Heart left ventricle (tissue), 16 donors: ENCODE results near the gene KRI1. TPM values are rescaled to one million over a fixed set of nuclear protein-coding genes. Genes with fewer than 3 reads are reported as not detected.

Experiments
- ATAC-seq, 4 donors: fragments of 200-7000 bp; cut with Tn5 transposase; one replicate each; pipeline ENCODE4 v1.9.1; 2020 to 2022; ENCODE audit warnings: moderate library complexity in 4 of 4, mild to moderate bottlenecking in 3 of 4, moderate number of reproducible peaks in 1 of 4
- DNase-seq, 5 donors: peaks; one replicate each; pipeline ENCODE4 v3.0.0-alpha.2; 2020
- H3K27ac ChIP-seq, 12 donors: fragments of 200-600 bp; sonication (generic) in 4 of 12; one replicate each; pipeline versions ENCODE4 v1.5.0 to v1.8.0; 2016 to 2022; ENCODE audit warnings: mild to moderate bottlenecking in 2 of 12
- H3K27me3 ChIP-seq, 9 donors: fragments of 200-600 bp; sonication (generic) in 2 of 9; one replicate each; pipeline versions ENCODE4 v1.5.1 to v1.8.0; 2016 to 2022; ENCODE audit warnings: mild to moderate bottlenecking in 3 of 9
- H3K36me3 ChIP-seq, 9 donors: fragments of 200-600 bp; sonication (generic) in 2 of 9; one replicate each; pipeline versions ENCODE4 v1.5.0 to v1.8.0; 2018 to 2022; ENCODE audit warnings: mild to moderate bottlenecking in 2 of 9
- H3K4me1 ChIP-seq, 12 donors: fragments of 200-600 bp; sonication (generic) in 4 of 12; one replicate each; pipeline versions ENCODE4 v1.5.0 to v1.8.0; 2016 to 2022; ENCODE audit warnings: mild to moderate bottlenecking in 3 of 12
- H3K4me3 ChIP-seq, 12 donors: fragments of 200-600 bp; sonication (generic) in 4 of 12; one replicate each; pipeline versions ENCODE4 v1.5.0 to v1.8.0; 2017 to 2022; ENCODE audit warnings: mild to moderate bottlenecking in 9 of 12, moderate library complexity in 4 of 12
- H3K9me3 ChIP-seq, 12 donors: fragments of 200-600 bp; sonication (generic) in 4 of 12; one replicate each; pipeline versions ENCODE4 v1.5.0 to v1.8.0; 2016 to 2022; ENCODE audit warnings: mild to moderate bottlenecking in 1 of 12
- CTCF ChIP-seq, 12 donors: fragments of 200-600 bp; sonication (generic) in 4 of 12; IDR thresholded peaks; one replicate each; pipeline versions ENCODE4 v1.5.0 to v1.8.0; 2018 to 2022; ENCODE audit warnings: antibody characterized with exemption in 12 of 12, mild to moderate bottlenecking in 5 of 12
- POLR2A ChIP-seq, 2 donors: fragments of 450-650 bp; IDR thresholded peaks; one replicate each; pipeline ENCODE4 v1.6.1; 2017; ENCODE audit warnings: antibody characterized with exemption in 2 of 2, mild to moderate bottlenecking in 2 of 2, moderate library complexity in 2 of 2
- WGBS, 4 donors: extraction: QIAGEN DNeasy Blood & Tissue Kit in 2 of 4; methylation state at CpG; one replicate each; pipeline versions ENCODE4 v1.1.5 to v1.1.7; 2013 to 2018; 5-methylcytosine and 5-hydroxymethylcytosine counted together
- intact Hi-C, 10 donors: fragments of 100-400 bp; cut with DNase I; formaldehyde crosslinking; loops; one replicate each; pipeline versions ENCODE4 v1.11.1 to v1.14.2; 2022
- long read RNA-seq, 3 donors: library from polyadenylated mRNA; unstranded; transcript quantifications; one replicate each; pipeline ENCODE4 v2.0.0, GENCODE V29; 2020 to 2021
- polyA plus RNA-seq, 2 donors: library from polyadenylated mRNA; stranded (reverse); fragments of 200-250 nt; gene quantifications; one replicate each; pipeline ENCODE4 v1.2.3, GENCODE V29; 2013
- total RNA-seq, 9 donors: library from RNA; depleted of rRNA in 2 of 9; stranded (reverse); fragments of >200 nt in 2 of 9; fragmentation: NEBNext Ultra II Directional in 3 of 9; extraction: Animal tissue kit (Norgen Biotek cat#: 25700) in 3 of 9; gene quantifications; one replicate each; pipeline versions ENCODE4 v1.1.0 to v1.2.4, GENCODE V29; 2016 to 2023
- donor health status: ischemic (EF 13 %, LVEDD 7.1; RV severe dilation, severe dysfunction).
- donor health status: healthy with polysubstance abuse.
- donor health status: DM: no; HTN: yes; CAD: no.
- donor health status: DM: no; HTN: no; CAD: no.
- donor health status: ischemic (EF 25% LVEDD 6.9; RV normal size, moderate dysfunction).
- donor health status: ischemic (EF 25% LVEDD 5.7; RV mildly dilated, moderate dysfunction).
- donor health status: healthy.
- donor health status: DM: yes; HTN: yes; CAD: no.
- donor health status: ischemic (EF 35%, LVEDD 5.7; RV mildly dilated, moderate dysfunction).
- donor health status: nonischemic (EF 11% LVEDD 7.7; RV severe dilation, severe dysfunction).
- donor health status: DM: yes; HTN: yes; CAD: no.
- donor health status: PGD.
- donor health status: ischemic (EF 29% LVEDD 5.4; RV normal size, mild dysfunction).
- donor health status: nonischemic (EF 23%, LVEDD 6.1; RV moderate dilation, normal function).

Gene KRI1
- 10 to 100 TPM in 6 of 9 donors, 1 to 10 TPM in 3; 6.7 to 13.0 (median 10.4) TPM for total RNA-seq
- 10 to 100 TPM in 1 of 2 donors, 1 to 10 TPM in 1; 9.8 to 15.0 TPM for polyA plus RNA-seq
- long read RNA-seq, donor 1, transcript KRI1-201 (19 exons, 3,023 nt), result major isoform, 12 of 26 reads
- long read RNA-seq, donor 1, partial matches to known transcripts, result 8 of 26 reads
- long read RNA-seq, donor 1, other reads (novel, unspliced or antisense), result 3 of 26 reads
- long read RNA-seq, donor 2, transcript KRI1-201 (19 exons, 3,023 nt), result major isoform, 22 of 35 reads
- long read RNA-seq, donor 2, partial matches to known transcripts, result 5 of 35 reads
- long read RNA-seq, donor 2, other reads (novel, unspliced or antisense), result 4 of 35 reads
- long read RNA-seq, donor 3, transcript KRI1-201 (19 exons, 3,023 nt), result major isoform, 8 of 17 reads
- long read RNA-seq, donor 3, partial matches to known transcripts, result 8 of 17 reads
- long read RNA-seq, donor 3, other reads (novel, unspliced or antisense), result 1 of 17 reads

GRCh38 chr19:10565567-10566407 lies at the start of gene KRI1:
KRI1 (minus strand) TSS chr19:10566010; CDS start chr19:10565999, 11 bp downstream.
- Histone ChIP-seq H3K4me1 (peaks cover 8 to 46% (median 33%) of the 10 kb centered on the region in 12 donors), H3K36me3 (peaks cover 0 to 22% (median 11%) of the 10 kb centered on the region in 9 donors), H3K9me3 (no peaks in the 10 kb centered on the region), H3K4me3 (peak within 1 kb of the TSS; percentile 64 to 94 (median 86)), H3K27ac (peak within 1 kb of the TSS; percentile 68 to 91 (median 85)), H3K27me3 (no peaks in the 10 kb centered on the region)
- DNase-seq, result peak; percentile 99
- TF ChIP-seq CTCF (IDR thresholded peaks at IDR 0.05) (peak in 6 of 12 donors; percentile 15 to 43 (median 32)), POLR2A (IDR thresholded peaks at IDR 0.05) (peak in 1 of 2 donors; percentile 96)
- WGBS, 4 donors, result 0 to 1% (median 1%) methylated on average over 14 to 94 of the region's 94 CpGs
- intact Hi-C loops, result loop anchor here in 8 of 10 donors (2.0 to 10.0 kb wide), 10 partner anchors 19 to 163 kb away; partner anchors contain the start of genes CDC37 (in 5 of the 8), KEAP1 (in 4 of the 8) and ILF3 (in 1 of the 8)
- peak; percentile 86 to 91 (median 86) for ATAC-seq

GRCh38 chr19:10612499-10613119 lies 46.8 kb upstream of the KRI1 start:
- WGBS, 4 donors, result 35 to 41% (median 38%) methylated on average over 13 to 15 of the region's 15 CpGs
- Histone ChIP-seq H3K27me3 (no peaks in the 10 kb centered on the region), H3K4me1 (peaks cover 7 to 54% (median 36%) of the 10 kb centered on the region in 12 donors), H3K27ac (peak overlapping the region; percentile 42 to 85 (median 78)), H3K36me3 (no peaks in the 10 kb centered on the region), H3K9me3 (no peaks in the 10 kb centered on the region), H3K4me3 (peak overlapping the region in 1 of 12 donors; percentile 23)
- ATAC-seq (peak; percentile 98 to 99 (median 99)), DNase-seq (peak; percentile 87 to 94 (median 87))
- TF ChIP-seq POLR2A (IDR thresholded peaks at IDR 0.05) (no peak), CTCF (IDR thresholded peaks at IDR 0.05) (no peak)
- intact Hi-C loops, result loop anchor here in 1 of 10 donors (1.0 kb wide), 1 partner anchor 13 kb away; the partner anchor contains the start of gene SLC44A2

DNA sequence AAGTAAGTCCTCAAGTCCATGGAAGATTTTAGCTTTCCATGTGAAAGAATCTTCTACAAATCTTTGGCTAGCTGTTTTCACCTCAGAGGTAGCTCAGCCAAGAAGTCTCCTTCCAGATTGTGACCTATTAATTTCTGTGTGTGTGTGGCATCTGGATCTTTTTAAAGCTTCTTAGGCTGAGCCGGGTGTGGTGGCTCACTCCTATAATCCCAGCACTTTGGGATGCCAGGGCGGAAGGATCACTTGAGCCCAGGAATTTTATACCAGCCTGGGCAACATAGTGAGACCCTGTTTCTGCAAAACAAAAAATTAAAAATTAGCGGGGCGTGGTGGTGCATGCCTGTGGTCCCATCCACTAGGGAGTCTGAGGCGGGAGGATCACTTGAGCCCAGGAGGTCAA lies 46.1 kb upstream of the KRI1 start:
- TF ChIP-seq CTCF (IDR thresholded peaks at IDR 0.05) (no peak), POLR2A (IDR thresholded peaks at IDR 0.05) (no peak)
- intact Hi-C loops, result loop anchor here in 1 of 10 donors (1.0 kb wide), 1 partner anchor 13 kb away; the partner anchor contains the start of gene SLC44A2
- H3K27ac ChIP-seq, result peak overlapping the region in 11 of 12 donors; percentile 66 to 85 (median 81)
- ATAC-seq (no peak), DNase-seq (no peak)
- H3K36me3 ChIP-seq, result no peaks in the 10 kb centered on the region
- WGBS, 4 donors, result 78 to 85% (median 84%) methylated on average over 5 of the region's 5 CpGs
- H3K4me1 ChIP-seq, result peaks cover 7 to 50% (median 36%) of the 10 kb centered on the region in 12 donors
- no peaks in the 10 kb centered on the region for H3K9me3 ChIP-seq
- no peaks in the 10 kb centered on the region for H3K27me3 ChIP-seq
- no peak overlapping the region for H3K4me3 ChIP-seq
